ENCODE measurements around the gene ZSCAN21. TPM values are rescaled to one million over a fixed set of nuclear protein-coding genes. Genes with fewer than 3 reads are reported as not detected.
A peak's percentile ranks its signal among the peaks of the same experiment; 100 is the strongest.

The ZSCAN21 gene
- total and polyA plus RNA-seq, 12 donors, result 10.0 to 22.7 (median 13.6) TPM

GRCh38 chr7:100064162-100064561, 14.6 kb downstream of the ZSCAN21 start:
- TF ChIP-seq, protein P1, sequence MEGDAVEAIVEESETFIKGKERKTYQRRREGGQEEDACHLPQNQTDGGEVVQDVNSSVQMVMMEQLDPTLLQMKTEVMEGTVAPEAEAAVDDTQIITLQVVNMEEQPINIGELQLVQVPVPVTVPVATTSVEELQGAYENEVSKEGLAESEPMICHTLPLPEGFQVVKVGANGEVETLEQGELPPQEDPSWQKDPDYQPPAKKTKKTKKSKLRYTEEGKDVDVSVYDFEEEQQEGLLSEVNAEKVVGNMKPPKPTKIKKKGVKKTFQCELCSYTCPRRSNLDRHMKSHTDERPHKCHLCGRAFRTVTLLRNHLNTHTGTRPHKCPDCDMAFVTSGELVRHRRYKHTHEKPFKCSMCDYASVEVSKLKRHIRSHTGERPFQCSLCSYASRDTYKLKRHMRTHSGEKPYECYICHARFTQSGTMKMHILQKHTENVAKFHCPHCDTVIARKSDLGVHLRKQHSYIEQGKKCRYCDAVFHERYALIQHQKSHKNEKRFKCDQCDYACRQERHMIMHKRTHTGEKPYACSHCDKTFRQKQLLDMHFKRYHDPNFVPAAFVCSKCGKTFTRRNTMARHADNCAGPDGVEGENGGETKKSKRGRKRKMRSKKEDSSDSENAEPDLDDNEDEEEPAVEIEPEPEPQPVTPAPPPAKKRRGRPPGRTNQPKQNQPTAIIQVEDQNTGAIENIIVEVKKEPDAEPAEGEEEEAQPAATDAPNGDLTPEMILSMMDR (IDR thresholded peaks at IDR 0.05), result no peak
- TF ChIP-seq POLR2A (IDR thresholded peaks at IDR 0.05), result no peak
- WGBS, 4 donors, result 86 to 93% (median 92%) methylated on average over 9 of the region's 9 CpGs
- no peak overlapping the region for H3K27ac ChIP-seq
- DNase-seq, result no peak
- H3K4me1 ChIP-seq (replicated peaks in 1 of 2), result peaks cover 6 to 16% of the 10 kb centered on the region in 2 donors
- intact Hi-C loops (cut with DNase I), result no loop called here
- no peaks in the 10 kb centered on the region for H3K9me3 ChIP-seq (replicated peaks in 1 of 3)
- H3K27me3 ChIP-seq, result no peaks in the 10 kb centered on the region
- no peak overlapping the region for H3K4me3 ChIP-seq
- peaks cover 0 to 44% of the 10 kb centered on the region in 2 donors for H3K36me3 ChIP-seq (replicated peaks in 1 of 2)

GRCh38 chr7:100065452-100066186, 16.0 kb downstream of the ZSCAN21 start:
- H3K4me1 ChIP-seq (replicated peaks in 1 of 2), result peaks cover 6 to 16% of the 10 kb centered on the region in 2 donors
- peaks cover 0 to under 1% (median 0%) of the 10 kb centered on the region in 3 donors for H3K9me3 ChIP-seq (replicated peaks in 1 of 3)
- no peaks in the 10 kb centered on the region for H3K27me3 ChIP-seq
- H3K27ac ChIP-seq, result peak overlapping the region in 4 of 5 donors; percentile 42 to 73 (median 50)
- peak in 3 of 7 donors; percentile 36 to 63 (median 41) for DNase-seq
- TF ChIP-seq POLR2A (IDR thresholded peaks at IDR 0.05), result no peak
- TF ChIP-seq, protein P1 (IDR thresholded peaks at IDR 0.05), result no peak
- WGBS, 4 donors, result 42 to 50% (median 46%) methylated on average over 8 of the region's 8 CpGs
- intact Hi-C loops (cut with DNase I), result no loop called here
- H3K36me3 ChIP-seq (replicated peaks in 1 of 2), result peaks cover 0 to 42% of the 10 kb centered on the region in 2 donors
- H3K4me3 ChIP-seq, result no peak overlapping the region

DNA sequence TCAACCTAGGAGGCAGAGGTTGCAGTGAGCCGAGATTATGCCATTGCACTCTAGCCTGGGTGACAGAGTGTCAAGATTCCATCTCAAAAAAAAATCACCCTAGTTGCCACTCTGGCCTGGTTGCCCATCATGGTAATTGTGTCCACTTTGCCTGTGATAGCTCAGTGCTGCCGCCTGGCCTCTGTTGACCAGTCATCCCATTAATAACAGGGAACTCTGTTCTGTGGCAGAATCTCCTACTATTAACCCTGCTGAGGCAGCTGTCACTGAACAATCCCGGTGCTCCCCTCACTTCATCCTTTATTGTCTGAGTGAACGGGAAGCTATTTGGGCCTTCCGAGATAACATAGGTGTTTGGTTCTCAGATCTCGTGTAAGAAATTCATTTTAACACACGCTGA, 17.4 kb downstream of the ZSCAN21 start:
- H3K9me3 ChIP-seq (replicated peaks in 1 of 3), result peaks cover 0 to 14% (median 0%) of the 10 kb centered on the region in 3 donors
- no peak for TF ChIP-seq POLR2A (IDR thresholded peaks at IDR 0.05)
- TF ChIP-seq, protein P1 (IDR thresholded peaks at IDR 0.05), result no peak
- 88 to 96% (median 93%) methylated on average over 6 to 7 of the region's 7 CpGs for WGBS, 4 donors
- intact Hi-C loops (cut with DNase I), result no loop called here
- H3K36me3 ChIP-seq (replicated peaks in 1 of 2), result peaks cover 0 to 52% of the 10 kb centered on the region in 2 donors
- DNase-seq, result no peak
- peak overlapping the region in 1 of 5 donors; percentile 22 for H3K27ac ChIP-seq
- H3K27me3 ChIP-seq, result no peaks in the 10 kb centered on the region
- no peak overlapping the region for H3K4me3 ChIP-seq
- peaks cover 6 to 16% of the 10 kb centered on the region in 2 donors for H3K4me1 ChIP-seq (replicated peaks in 1 of 2)

DNA sequence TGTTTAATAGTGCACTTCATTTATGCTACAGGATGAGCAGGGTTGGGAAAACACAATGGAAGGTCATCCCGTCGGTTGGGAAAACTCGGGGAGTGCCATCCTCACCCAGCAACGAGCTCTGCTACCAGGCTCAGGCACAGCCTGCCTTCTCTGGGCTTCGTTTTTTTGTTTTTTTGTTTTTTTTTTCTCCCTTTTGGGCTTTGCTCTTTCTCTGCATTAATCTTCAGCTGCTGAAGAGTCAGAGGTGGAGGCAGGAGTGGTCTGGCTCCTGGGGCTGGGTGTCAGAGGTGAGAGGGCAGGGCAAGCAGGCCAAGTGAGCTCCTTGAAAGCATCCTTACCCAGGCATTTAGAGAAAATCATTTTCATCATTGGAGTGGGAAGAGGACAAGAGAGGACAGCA, 20.4 kb downstream of the ZSCAN21 start:
- Histone ChIP-seq H3K27ac (no peak overlapping the region), H3K36me3 (replicated peaks in 1 of 2) (peaks cover 0 to 59% of the 10 kb centered on the region in 2 donors), H3K27me3 (no peaks in the 10 kb centered on the region), H3K4me3 (no peak overlapping the region), H3K4me1 (replicated peaks in 1 of 2) (peaks cover 6 to 14% of the 10 kb centered on the region in 2 donors), H3K9me3 (replicated peaks in 1 of 3) (peaks cover 0 to 19% (median 0%) of the 10 kb centered on the region in 3 donors)
- intact Hi-C loops (cut with DNase I), result no loop called here
- no peak for DNase-seq
- 95 to 99% (median 97%) methylated on average over 5 of the region's 5 CpGs for WGBS, 4 donors
- TF ChIP-seq, protein P1 (IDR thresholded peaks at IDR 0.05), result no peak
- no peak for TF ChIP-seq POLR2A (IDR thresholded peaks at IDR 0.05)
